ENCODE measurements around the gene DENND5A.

The DENND5A gene

DNA sequence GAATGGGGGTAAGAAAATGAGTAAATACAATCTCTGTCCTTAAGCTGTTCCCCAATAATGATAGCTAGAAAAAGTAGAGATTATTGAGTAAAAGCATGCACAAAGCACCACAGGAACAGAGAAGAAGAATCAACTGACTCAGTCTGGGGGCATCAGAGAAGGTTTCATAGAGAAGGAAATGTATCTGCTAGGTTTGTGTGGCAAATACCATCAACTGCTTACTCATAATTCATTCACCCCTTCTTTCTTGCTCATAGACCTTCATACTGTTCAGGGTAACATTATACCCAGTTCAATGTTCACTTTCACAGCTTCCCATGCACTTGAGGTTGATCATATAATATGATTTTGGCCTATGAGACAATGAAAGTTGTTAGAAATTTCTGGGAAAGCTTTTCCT, 88.6 kb downstream of the DENND5A start:
- Histone ChIP-seq H3K79me2 (ENCODE audit: insufficient read depth, low read length) (no peaks in the 10 kb centered on the region), H3K4me1 (ENCODE audit: insufficient read depth, low read length) (no peaks in the 10 kb centered on the region), H3K9ac (ENCODE audit: low read depth, low read length) (no peak overlapping the region), H3K9me3 (ENCODE audit: insufficient read depth, low read length, severe bottlenecking) (no peaks in the 10 kb centered on the region), H3K27ac (ENCODE audit: low read length) (no peak overlapping the region), H3K4me3 (ENCODE audit: low read depth in 1 of 2, low read length in 2 of 2) (no peak overlapping the region), H4K20me1 (ENCODE audit: insufficient read depth, low read length) (no peaks in the 10 kb centered on the region), H3K4me2 (ENCODE audit: insufficient read depth, low read length) (no peak overlapping the region), H3K36me3 (ENCODE audit: insufficient read depth, low read length) (no peaks in the 10 kb centered on the region), H3K27me3 (ENCODE audit: insufficient read depth, low read length, poor library complexity) (no peaks in the 10 kb centered on the region), H2AFZ (ENCODE audit: low read depth, low read length) (no peak overlapping the region)
- ATAC-seq (ENCODE audit: insufficient read depth, low read depth) = no peak
- DNase-seq = no peak
- TF ChIP-seq EZH2 (IDR thresholded peaks at IDR 0.05; ENCODE audit: borderline replicate concordance, low read depth, low read length, severe bottlenecking) = no peak
- TF ChIP-seq, protein P1, sequence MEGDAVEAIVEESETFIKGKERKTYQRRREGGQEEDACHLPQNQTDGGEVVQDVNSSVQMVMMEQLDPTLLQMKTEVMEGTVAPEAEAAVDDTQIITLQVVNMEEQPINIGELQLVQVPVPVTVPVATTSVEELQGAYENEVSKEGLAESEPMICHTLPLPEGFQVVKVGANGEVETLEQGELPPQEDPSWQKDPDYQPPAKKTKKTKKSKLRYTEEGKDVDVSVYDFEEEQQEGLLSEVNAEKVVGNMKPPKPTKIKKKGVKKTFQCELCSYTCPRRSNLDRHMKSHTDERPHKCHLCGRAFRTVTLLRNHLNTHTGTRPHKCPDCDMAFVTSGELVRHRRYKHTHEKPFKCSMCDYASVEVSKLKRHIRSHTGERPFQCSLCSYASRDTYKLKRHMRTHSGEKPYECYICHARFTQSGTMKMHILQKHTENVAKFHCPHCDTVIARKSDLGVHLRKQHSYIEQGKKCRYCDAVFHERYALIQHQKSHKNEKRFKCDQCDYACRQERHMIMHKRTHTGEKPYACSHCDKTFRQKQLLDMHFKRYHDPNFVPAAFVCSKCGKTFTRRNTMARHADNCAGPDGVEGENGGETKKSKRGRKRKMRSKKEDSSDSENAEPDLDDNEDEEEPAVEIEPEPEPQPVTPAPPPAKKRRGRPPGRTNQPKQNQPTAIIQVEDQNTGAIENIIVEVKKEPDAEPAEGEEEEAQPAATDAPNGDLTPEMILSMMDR (IDR thresholded peaks at IDR 0.05; ENCODE audit: borderline replicate concordance, extremely low read depth, low read length, poor library complexity, severe bottlenecking) = no peak

DNA sequence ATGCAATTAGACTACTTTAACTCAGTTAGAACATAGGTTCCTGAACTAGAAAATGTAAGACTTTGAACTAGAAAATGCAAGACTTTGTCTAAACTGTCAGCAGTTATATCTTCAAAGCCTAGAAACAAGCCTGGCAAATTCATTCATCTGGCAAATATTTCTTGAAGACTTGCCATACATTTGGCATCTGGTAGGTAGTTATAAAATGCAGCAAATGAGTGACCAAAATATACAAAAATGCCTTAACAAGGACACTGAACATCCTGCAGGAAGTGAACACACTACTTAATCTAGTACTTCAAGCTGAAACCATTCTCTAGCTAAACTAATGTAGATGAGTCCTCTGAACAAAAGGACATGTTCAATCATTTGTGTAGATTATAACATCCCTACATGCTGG, 89.0 kb downstream of the DENND5A start:
- no peak for DNase-seq
- no peaks in the 10 kb centered on the region for H3K79me2 ChIP-seq (ENCODE audit: insufficient read depth, low read length)
- H4K20me1 ChIP-seq (ENCODE audit: insufficient read depth, low read length) = no peaks in the 10 kb centered on the region
- no peak overlapping the region for H3K4me2 ChIP-seq (ENCODE audit: insufficient read depth, low read length)
- H3K9me3 ChIP-seq (ENCODE audit: insufficient read depth, low read length, severe bottlenecking) = no peaks in the 10 kb centered on the region
- TF ChIP-seq EZH2 (IDR thresholded peaks at IDR 0.05; ENCODE audit: borderline replicate concordance, low read depth, low read length, severe bottlenecking) = no peak
- TF ChIP-seq, protein P1 (IDR thresholded peaks at IDR 0.05; ENCODE audit: borderline replicate concordance, extremely low read depth, low read length, poor library complexity, severe bottlenecking) = no peak
- no peak overlapping the region for H3K9ac ChIP-seq (ENCODE audit: low read depth, low read length)
- H3K4me1 ChIP-seq (ENCODE audit: insufficient read depth, low read length) = no peaks in the 10 kb centered on the region
- H2AFZ ChIP-seq (ENCODE audit: low read depth, low read length) = no peak overlapping the region
- no peak overlapping the region for H3K27ac ChIP-seq (ENCODE audit: low read length)
- no peak for ATAC-seq (ENCODE audit: insufficient read depth, low read depth)
- H3K27me3 ChIP-seq (ENCODE audit: insufficient read depth, low read length, poor library complexity) = no peaks in the 10 kb centered on the region
- H3K36me3 ChIP-seq (ENCODE audit: insufficient read depth, low read length) = no peaks in the 10 kb centered on the region
- H3K4me3 ChIP-seq (ENCODE audit: low read depth in 1 of 2, low read length in 2 of 2) = no peak overlapping the region

DNA sequence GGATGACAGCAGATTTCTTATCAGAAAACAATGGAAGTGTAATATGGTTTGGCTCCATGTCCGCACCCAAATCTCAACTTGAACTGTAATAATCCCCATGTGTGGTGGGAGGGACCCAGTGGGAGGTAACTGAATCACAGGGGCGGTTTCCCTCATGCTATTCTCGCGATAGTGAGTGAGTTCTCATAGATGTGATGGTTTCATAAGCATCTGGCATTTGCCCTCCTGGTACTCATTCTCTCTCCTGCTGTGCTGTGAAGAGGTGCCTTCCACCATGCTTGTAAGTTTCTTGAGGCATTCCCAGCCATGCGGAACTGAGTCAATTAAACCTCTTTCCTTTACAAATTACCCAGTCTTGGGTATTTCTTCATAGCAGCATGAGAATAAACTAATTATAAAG, 92.8 kb downstream of the DENND5A start:
- no peaks in the 10 kb centered on the region for H3K27me3 ChIP-seq (ENCODE audit: insufficient read depth, low read length, poor library complexity)
- H4K20me1 ChIP-seq (ENCODE audit: insufficient read depth, low read length) = no peaks in the 10 kb centered on the region
- TF ChIP-seq, protein P1 (IDR thresholded peaks at IDR 0.05; ENCODE audit: borderline replicate concordance, extremely low read depth, low read length, poor library complexity, severe bottlenecking) = no peak
- TF ChIP-seq EZH2 (IDR thresholded peaks at IDR 0.05; ENCODE audit: borderline replicate concordance, low read depth, low read length, severe bottlenecking) = no peak
- H3K9me3 ChIP-seq (ENCODE audit: insufficient read depth, low read length, severe bottlenecking) = no peaks in the 10 kb centered on the region
- no peak overlapping the region for H3K27ac ChIP-seq (ENCODE audit: low read length)
- H3K4me1 ChIP-seq (ENCODE audit: insufficient read depth, low read length) = no peaks in the 10 kb centered on the region
- no peak overlapping the region for H3K4me2 ChIP-seq (ENCODE audit: insufficient read depth, low read length)
- H3K36me3 ChIP-seq (ENCODE audit: insufficient read depth, low read length) = no peaks in the 10 kb centered on the region
- DNase-seq = no peak
- H3K9ac ChIP-seq (ENCODE audit: low read depth, low read length) = no peak overlapping the region
- no peak overlapping the region for H2AFZ ChIP-seq (ENCODE audit: low read depth, low read length)
- no peaks in the 10 kb centered on the region for H3K79me2 ChIP-seq (ENCODE audit: insufficient read depth, low read length)
- H3K4me3 ChIP-seq (ENCODE audit: low read depth in 1 of 2, low read length in 2 of 2) = no peak overlapping the region
- no peak for ATAC-seq (ENCODE audit: insufficient read depth, low read depth)

DNA sequence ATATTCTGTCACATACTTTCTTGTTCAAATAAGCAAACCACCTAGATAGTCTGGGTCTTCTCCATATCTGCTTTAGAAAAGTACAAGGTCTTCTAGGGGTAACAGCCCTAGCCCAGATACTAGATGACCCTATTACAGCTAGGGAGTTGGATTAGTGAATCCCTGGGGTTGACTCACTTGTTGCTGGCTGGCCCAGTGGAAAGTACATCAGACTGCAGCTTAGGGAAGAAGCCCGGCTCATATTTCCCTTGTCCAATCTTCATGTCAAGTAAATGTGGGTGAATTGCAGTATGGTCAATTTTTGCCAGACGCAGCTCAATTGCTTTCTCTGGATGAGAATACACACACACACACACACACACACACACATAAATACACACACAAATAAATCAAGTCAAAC, 94.7 kb downstream of the DENND5A start:
- ATAC-seq (ENCODE audit: insufficient read depth, low read depth) (no peak), DNase-seq (no peak)
- no peaks in the 10 kb centered on the region for H3K4me1 ChIP-seq (ENCODE audit: insufficient read depth, low read length)
- no peak overlapping the region for H3K4me3 ChIP-seq (ENCODE audit: low read depth in 1 of 2, low read length in 2 of 2)
- H3K27ac ChIP-seq (ENCODE audit: low read length) = no peak overlapping the region
- no peaks in the 10 kb centered on the region for H4K20me1 ChIP-seq (ENCODE audit: insufficient read depth, low read length)
- no peaks in the 10 kb centered on the region for H3K36me3 ChIP-seq (ENCODE audit: insufficient read depth, low read length)
- no peak overlapping the region for H3K4me2 ChIP-seq (ENCODE audit: insufficient read depth, low read length)
- H3K79me2 ChIP-seq (ENCODE audit: insufficient read depth, low read length) = no peaks in the 10 kb centered on the region
- H3K27me3 ChIP-seq (ENCODE audit: insufficient read depth, low read length, poor library complexity) = no peaks in the 10 kb centered on the region
- no peaks in the 10 kb centered on the region for H3K9me3 ChIP-seq (ENCODE audit: insufficient read depth, low read length, severe bottlenecking)
- no peak overlapping the region for H2AFZ ChIP-seq (ENCODE audit: low read depth, low read length)
- TF ChIP-seq EZH2 (IDR thresholded peaks at IDR 0.05; ENCODE audit: borderline replicate concordance, low read depth, low read length, severe bottlenecking) = no peak
- TF ChIP-seq, protein P1 (IDR thresholded peaks at IDR 0.05; ENCODE audit: borderline replicate concordance, extremely low read depth, low read length, poor library complexity, severe bottlenecking) = no peak
- no peak overlapping the region for H3K9ac ChIP-seq (ENCODE audit: low read depth, low read length)
